ENCODE measurements around the gene FLNB. TPM values are rescaled to one million over a fixed set of nuclear protein-coding genes. Genes with fewer than 3 reads are reported as not detected.

The FLNB gene
- total and polyA plus RNA-seq, 2 of the 13 experiments (the other 11 are each of a cell fraction or from before 2014, with no cell fraction given) = 106 to 130 TPM

- Histone ChIP-seq H3K27ac (ENCODE audit: extremely low read length, insufficient read depth, low read length) (peak overlapping the region; percentile 74), H3K36me3 (replicated peaks in 1 of 2; ENCODE audit: control insufficient read depth in 1 of 2, insufficient read depth in 2 of 2, low read length in 2 of 2) (no peaks in the 10 kb centered on the region), H2AFZ (ENCODE audit: low read length) (no peak overlapping the region), H3K27me3 (ENCODE audit: control insufficient read depth in 1 of 2, insufficient read depth in 2 of 2, low read length in 2 of 2) (no peaks in the 10 kb centered on the region), H3K9ac (ENCODE audit: insufficient read depth, low read depth, low read length) (peak overlapping the region; percentile 40), H3K4me1 (ENCODE audit: insufficient read depth, low read length) (peaks cover 59% of the 10 kb centered on the region), H3K4me2 (ENCODE audit: low read depth, low read length) (peak overlapping the region; percentile 77), H3K9me3 (ENCODE audit: low read length) (no peaks in the 10 kb centered on the region), H3K79me2 (ENCODE audit: insufficient read depth, low read length) (no peaks in the 10 kb centered on the region), H3K4me3 (replicated peaks in 1 of 3; ENCODE audit: insufficient read depth in 1 of 3, low read depth in 2 of 3, low read length in 3 of 3) (peak overlapping the region in 1 of 3 experiments; percentile 60; a peak in 2 of 6 replicates), H4K20me1 (ENCODE audit: insufficient read depth, low read length) (no peaks in the 10 kb centered on the region)
- ChIA-PET POLR2A (interaction anchor here (0.8 to 2.2 kb wide), 5 partner anchors 10 to 92 kb away, joined by 3 to 17 read pairs (median 3); no protein-coding TSS in a partner anchor), CTCF (ENCODE audit: low intra/inter-chr PET ratio, low total read pairs) (no interaction called here)
- intact Hi-C loops (cut with micrococcal nuclease; ENCODE audit: unreplicated experiment) (loop anchor here (1.0 to 5.0 kb wide), 3 partner anchors 45 to 211 kb away; partner anchors contain the start of gene FLNB), in situ Hi-C loops (cut with HindIII; ENCODE audit: extremely low pct_ligation_motif_present, low pct_unique_long_range_greater_than_20kb) (loop anchor here (5.0 kb wide), 1 partner anchor 45 kb away; the partner anchor contains the start of gene FLNB)
- DNase-seq (ENCODE audit: low spot score) = peak; percentile 80
- peak; percentile 57 for FAIRE-seq
- ATAC-seq = peak; percentile 47
- 25% methylated on average over 5 of the region's 5 CpGs for WGBS (ENCODE audit: low lambda C conversion rate)
- TSS peak; percentile 74 for BruUV-seq (replicated peaks)
- TF ChIP-seq ZC3H4 (CRISPR knock-in tag; IDR thresholded peaks at IDR 0.05; ENCODE audit: borderline replicate concordance) (no peak), CEBPG (CRISPR knock-in tag; IDR thresholded peaks at IDR 0.05) (peak; percentile 67), ZNF710 (CRISPR knock-in tag; IDR thresholded peaks at IDR 0.05; ENCODE audit: borderline replicate concordance) (peak; percentile 26; the same call in 1 of the 2 replicates), HDAC2 (CRISPR knock-in tag; IDR thresholded peaks at IDR 0.05) (0 out of 2 replicates have a peak, but pooled peaks have one; percentile 19), BRF2 (CRISPR knock-in tag; IDR thresholded peaks at IDR 0.05) (0 out of 2 replicates have a peak, but pooled peaks have one; percentile 38), ZKSCAN5 (CRISPR knock-in tag; IDR thresholded peaks at IDR 0.05) (no peak), ZFX (CRISPR knock-in tag; IDR thresholded peaks at IDR 0.05; ENCODE audit: low read depth) (peak; percentile 55; the same call in 1 of the 2 replicates), ZNF383 (CRISPR knock-in tag; IDR thresholded peaks at IDR 0.05; ENCODE audit: borderline replicate concordance) (no peak), PITX1 (CRISPR knock-in tag; IDR thresholded peaks at IDR 0.05) (peak; percentile 77; the same call in 1 of the 2 replicates), MIXL1 (CRISPR knock-in tag; IDR thresholded peaks at IDR 0.05) (peak; percentile 19; the same call in 1 of the 2 replicates), LCORL (IDR thresholded peaks at IDR 0.05) (no peak), LCORL (CRISPR knock-in tag; IDR thresholded peaks at IDR 0.05) (0 out of 2 replicates have a peak, but pooled peaks have one; percentile 23), REPIN1 (CRISPR knock-in tag; IDR thresholded peaks at IDR 0.05; ENCODE audit: borderline replicate concordance, low read depth) (peak; percentile 48; the same call in 1 of the 2 replicates), MAX (IDR thresholded peaks at IDR 0.05) (no peak), TARDBP (CRISPR knock-in tag; IDR thresholded peaks at IDR 0.05) (peak; percentile 36; the same call in 1 of the 2 replicates), ARID5B (CRISPR knock-in tag; IDR thresholded peaks at IDR 0.05) (no peak), ZFP36 (IDR thresholded peaks at IDR 0.05; ENCODE audit: borderline replicate concordance, low read depth, low read length, partially characterized antibody) (peak; percentile 75)
Observed at GRCh38 chr3:57961828-57962447, 46.3 kb upstream of the FLNB start.
